ENCODE measurements around the gene PIK3R1.
"Not testable (repeated sequence)": the region's sequence is repeated elsewhere in the genome, so short reads cannot be mapped to it uniquely, and the experiment has no call there.

PIK3R1 gene

DNA sequence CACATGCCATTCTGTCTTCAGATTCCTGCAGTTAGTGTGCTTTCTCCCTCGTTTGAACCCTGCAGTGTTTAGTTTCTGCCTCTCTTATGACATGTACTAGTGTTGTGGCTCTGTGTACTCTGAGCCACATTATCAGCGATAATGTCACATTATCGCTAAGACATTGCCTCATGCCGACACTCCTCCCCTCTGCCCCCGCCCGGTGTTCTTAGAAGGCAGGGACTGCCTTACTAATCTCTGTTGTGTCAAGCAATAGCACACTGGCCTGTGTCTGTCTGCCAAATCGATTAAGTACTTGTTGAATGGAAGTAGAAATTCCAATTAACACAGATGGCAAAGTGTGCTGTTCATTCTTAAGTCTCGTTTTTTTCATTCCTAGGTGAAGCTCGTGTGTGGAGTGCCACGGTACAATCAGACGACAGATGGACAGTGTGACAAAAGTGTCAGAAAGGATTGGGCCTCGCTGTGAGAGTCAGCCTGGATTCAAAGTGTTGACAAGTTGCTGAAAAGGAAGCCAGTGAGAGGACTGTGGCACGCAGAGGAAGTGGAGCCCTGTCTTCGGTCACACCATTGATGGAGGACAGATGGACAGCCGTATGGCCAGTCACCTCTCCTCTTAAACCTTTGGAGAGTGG lies 10.5 kb downstream of the PIK3R1 start:
- no peak for DNase-seq

DNA sequence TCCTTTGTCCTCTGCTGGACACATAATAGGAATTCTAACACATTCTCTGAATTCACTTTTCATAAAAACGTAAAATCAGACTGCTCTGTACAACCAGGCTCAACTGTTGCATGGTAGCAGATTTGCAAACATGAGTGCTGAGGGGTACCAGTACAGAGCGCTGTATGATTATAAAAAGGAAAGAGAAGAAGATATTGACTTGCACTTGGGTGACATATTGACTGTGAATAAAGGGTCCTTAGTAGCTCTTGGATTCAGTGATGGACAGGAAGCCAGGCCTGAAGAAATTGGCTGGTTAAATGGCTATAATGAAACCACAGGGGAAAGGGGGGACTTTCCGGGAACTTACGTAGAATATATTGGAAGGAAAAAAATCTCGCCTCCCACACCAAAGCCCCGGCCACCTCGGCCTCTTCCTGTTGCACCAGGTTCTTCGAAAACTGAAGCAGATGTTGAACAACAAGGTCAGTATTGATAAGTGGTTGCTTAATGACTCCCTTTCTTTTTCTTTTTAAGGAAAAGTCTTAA lies 11.1 kb downstream of the PIK3R1 start:
- no peak for DNase-seq

GRCh38 chr5:68227532-68228160 lies 12.1 kb downstream of the PIK3R1 start:
- DNase-seq, result no peak

DNA sequence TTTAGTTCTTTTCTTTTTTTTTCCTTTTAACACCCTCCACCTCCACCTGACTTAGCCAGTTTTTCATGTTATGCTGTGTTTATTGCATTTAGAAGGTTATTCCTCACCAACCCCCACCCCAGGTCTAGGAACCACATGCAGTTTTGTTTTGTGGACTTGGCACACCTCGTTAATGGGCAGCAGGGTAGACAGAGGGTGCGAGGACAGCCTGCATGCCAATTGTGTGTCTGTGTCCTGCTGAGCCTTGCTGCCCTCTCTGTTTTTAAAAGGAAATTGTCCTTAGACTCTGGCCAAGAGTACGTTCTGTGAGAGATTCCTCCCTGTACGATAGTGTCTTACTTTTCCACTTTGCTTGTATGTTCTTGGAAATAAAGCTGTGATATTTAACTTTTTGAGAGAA lies 13.9 kb downstream of the PIK3R1 start:
- peak in 1 of 51 donors; percentile 15 for DNase-seq

GRCh38 chr5:68230285-68230684 lies 14.7 kb downstream of the PIK3R1 start:
- DNase-seq, result peak in 2 of 51 donors; percentile 17 to 30

DNA sequence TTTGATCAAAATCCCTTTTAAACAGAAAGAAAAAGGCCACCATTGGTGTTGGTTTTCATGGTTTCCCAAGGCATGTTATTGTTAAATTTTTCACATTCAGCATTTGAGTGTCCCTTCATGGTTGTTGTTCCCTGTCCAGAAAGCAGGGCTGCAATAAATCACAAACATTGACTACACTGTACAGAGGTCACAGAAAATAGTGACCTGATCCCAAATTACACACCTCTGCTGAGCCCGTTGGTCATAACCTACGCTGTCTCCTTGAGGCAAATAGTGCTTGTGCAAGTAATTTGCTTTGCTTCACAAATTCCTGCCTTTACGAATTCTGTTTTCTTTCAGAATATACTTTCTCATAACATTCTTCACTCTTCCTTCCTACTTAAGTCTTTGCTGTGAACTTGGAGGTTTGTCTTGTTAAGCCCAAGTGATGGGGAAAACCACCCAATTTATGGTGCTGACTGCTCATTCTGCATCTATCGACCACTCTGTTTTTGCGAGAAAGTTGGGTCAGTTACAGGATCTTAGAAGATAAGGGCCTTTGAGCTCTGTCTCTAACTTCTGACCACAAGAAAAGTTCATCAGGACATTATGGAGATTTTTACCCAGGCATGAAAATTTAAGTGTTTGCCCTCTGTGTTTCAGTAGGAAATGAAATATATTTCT lies 16.0 kb downstream of the PIK3R1 start:
- DNase-seq, result no peak

DNA sequence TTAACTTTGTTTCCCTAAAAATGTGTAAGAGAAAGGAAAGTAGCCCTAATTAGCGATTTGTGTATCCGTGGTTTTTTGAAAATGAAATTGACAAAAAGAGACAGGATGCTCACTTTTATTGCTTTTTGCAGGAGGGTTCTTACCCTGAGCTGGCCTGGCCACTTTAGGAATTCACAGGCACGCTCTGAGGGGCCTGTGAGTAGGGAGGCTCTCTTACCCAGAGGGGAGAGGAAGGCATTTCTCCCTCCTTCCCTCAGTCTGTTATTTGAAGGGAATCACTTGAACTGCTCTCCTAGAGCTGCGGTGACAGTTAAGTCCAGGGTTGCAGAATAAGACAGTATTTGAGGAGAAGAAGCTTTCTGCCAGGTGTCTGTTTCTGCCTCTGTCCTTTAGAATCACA lies 16.7 kb downstream of the PIK3R1 start:
- peak in 1 of 51 donors; percentile 6 for DNase-seq

GRCh38 chr5:68233075-68233474 lies 17.5 kb downstream of the PIK3R1 start:
- DNase-seq, result no peak

GRCh38 chr5:68235229-68235628 lies 19.7 kb downstream of the PIK3R1 start:
- not testable (repeated sequence) for DNase-seq

GRCh38 chr5:68237715-68238114 lies 22.2 kb downstream of the PIK3R1 start:
- no peak for DNase-seq

DNA sequence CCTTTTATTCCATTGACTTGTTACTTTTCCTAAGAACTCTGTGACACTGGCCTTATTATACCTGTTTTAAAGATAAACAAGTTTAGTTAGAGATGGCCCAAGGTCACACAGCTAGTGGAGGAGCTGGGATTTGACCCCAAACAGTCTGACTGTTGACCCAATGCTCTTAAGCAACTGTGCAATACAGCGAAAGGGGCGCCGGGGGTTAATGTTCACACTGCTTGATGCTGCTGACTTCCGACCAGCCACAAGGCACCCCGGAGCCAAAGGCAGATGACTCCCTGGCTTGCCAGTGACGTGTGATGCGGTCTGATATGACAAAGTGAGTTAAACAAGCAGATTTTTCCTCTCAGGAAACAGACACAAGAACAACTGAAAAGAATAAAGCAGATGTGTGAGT lies 23.9 kb downstream of the PIK3R1 start:
- peak in 26 of 51 donors; percentile 10 to 63 (median 40) for DNase-seq

- DNase-seq, result no peak
Measured at GRCh38 chr5:68240202-68240601, 24.6 kb downstream of the PIK3R1 start.

DNA sequence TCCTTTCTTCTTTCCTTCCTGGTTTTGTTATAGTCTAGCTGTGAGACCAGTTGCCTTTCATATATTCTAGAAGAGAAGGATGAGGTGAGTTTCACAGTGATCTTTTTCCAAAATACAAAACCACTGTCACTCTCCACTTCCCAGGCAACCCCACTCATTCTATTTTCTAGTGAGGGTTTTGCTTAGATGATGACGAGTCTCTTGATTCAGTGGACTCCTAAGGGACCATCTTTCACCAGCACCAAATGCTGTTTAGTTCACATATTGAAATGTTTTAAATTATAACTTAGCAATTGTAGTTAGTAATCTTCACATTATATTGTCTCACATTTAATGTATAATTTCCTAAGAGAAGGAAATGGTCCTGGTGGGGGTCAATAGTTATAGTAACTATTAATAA lies 25.2 kb downstream of the PIK3R1 start:
- no peak for DNase-seq

DNA sequence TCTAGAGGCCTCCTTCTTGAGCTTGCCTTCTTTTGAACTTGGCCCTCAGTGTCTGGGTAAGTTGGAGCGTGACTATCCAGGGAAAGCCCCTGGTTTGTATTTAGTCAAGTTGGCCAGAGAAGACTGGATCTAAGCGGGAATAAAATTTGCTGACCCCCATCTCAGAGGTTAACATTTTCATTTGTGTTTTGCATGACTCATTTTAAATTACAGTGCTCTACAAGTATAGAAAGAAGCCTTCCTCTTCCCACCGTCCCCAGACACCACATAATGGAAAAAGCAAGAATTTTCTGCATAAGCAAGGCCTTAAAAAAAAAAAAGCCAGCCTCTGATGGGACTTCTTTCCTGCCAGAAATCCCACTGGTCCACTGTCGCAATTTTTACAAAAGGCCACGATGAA lies 27.2 kb downstream of the PIK3R1 start:
- no peak for DNase-seq

DNA sequence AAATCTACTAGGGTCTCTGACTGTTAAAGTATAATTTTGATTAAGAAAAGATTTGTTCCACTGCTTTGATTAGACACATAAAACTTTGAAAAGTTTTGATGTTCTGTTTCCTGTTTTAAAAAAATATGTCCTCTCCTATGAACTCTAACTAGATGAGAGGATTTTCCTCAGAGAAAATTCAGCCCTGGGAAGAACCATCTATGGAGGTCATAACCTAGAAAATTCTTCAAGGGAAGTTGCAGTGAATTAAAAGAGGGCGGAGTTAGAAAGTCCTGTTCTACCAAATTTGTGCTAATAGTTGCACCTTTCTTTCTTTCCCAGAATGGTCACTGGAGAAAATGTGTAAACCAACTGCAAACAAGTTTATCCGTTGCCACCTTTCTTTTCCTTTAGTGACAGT lies 27.7 kb downstream of the PIK3R1 start:
- no peak for DNase-seq

GRCh38 chr5:68243681-68244080 lies 28.1 kb downstream of the PIK3R1 start:
- no peak for DNase-seq

- no peak for DNase-seq
Measured at GRCh38 chr5:68245319-68245718, 29.8 kb downstream of the PIK3R1 start.

DNA sequence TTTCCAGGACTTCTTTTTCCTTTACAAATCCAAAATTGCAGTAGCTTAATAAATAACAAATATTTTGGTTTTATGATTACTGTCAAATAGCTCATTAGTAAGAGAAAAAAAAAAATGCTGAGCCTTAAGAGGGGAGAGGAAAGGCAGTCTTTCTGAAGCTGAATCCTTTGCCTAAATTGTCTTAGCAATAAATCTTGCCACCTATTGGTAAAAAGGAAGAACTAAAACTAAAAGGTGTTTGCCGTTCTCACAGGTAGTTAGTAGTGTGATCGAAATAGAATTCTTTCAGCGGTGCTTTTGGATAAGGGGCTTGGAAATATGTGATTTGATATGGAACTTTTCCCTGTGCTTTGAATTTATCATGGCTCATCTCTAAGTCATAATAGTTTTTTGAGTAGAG lies 31.2 kb downstream of the PIK3R1 start:
- no peak for DNase-seq

GRCh38 chr5:68247627-68248026 lies 32.1 kb downstream of the PIK3R1 start:
- no peak for DNase-seq

DNA sequence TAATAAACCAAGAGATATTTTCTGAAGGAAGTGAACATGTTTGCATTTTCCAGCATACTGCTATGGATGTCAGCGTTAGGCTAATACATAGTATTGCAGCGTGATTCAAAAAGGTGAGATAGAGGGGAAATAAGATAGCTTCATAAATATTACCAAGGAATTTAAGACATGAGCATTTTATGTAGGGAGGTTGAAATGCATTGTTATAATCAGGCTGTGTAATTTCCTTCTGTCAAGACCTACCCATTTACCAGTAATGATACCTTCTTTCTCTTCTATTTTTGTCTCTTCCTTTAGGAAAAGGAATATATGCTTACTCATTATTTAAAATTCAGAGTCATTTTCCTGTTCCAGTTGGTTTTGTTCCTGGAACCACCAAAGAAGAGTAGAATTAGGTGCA lies 33.3 kb downstream of the PIK3R1 start:
- DNase-seq, result no peak

DNA sequence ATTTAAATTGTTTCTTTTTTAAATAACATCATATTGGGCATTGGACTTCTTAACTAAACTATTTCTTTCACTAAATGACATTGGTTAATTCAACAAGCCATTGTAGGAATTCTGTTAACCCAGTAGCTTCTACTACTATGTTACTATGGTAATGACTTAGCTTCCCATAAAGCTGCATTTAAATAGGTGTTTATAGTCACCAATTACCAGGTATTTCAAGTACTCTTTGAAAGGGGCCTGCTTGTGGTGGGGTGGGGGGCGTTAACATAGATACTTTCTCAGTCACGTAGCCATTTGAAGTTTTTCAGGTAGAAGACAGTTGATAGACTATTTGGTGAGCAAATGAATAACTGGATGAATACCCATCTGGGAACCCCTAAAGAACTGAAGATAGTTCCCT lies 34.0 kb downstream of the PIK3R1 start:
- DNase-seq, result no peak

DNA sequence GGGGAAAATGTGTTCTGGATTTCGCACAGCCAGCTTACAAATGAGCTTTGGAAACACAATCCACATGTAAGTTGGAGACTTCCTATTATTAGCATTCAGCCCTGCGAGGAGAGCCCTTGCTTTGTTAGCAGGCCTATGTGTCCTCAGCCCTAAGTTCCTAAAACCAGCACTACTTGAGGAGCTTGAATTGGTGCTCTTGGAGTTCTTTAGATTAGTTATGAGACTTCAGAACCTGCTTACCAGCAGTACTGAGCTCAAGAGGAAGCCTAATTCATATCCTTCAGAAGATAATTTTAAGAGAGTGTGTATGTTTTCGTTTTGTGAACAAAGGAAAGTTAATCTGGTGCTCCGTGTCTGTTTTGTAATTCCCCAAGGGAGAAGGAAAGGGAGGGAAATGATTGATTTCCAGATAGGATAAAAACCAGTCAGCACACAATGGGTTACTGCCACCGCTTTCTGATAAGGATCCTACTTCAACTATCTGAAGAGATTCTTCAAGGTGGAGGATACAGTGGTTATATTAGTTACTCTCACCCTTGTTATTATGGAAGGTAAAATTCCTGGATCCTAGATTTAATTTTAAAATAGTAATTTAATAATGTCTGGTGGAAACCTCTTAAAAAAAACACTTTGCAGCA lies 35.2 kb downstream of the PIK3R1 start:
- DNase-seq, result no peak
